Stimulated activated naive CD4-positive, alpha-beta T cell treated with Interleukin-2 at 50 U/mL for 16 hours (primary cell): ENCODE results near the gene SUOX.
A peak's percentile ranks its signal among the peaks of the same experiment; 100 is the strongest.
"Not testable (repeated sequence)": the region's sequence is repeated elsewhere in the genome, so short reads cannot be mapped to it uniquely, and the experiment has no call there.

Source experiments
- DNase-seq: peaks from one replicate; lab custom pipeline; 2025; lab: John Stamatoyannopoulos, UW

Gene SUOX

GRCh38 chr12:56020423-56021184 lies 23.5 kb downstream of the SUOX start, which contains the start of gene IKZF4:
Gene IKZF4, plus strand, starts transcription at chr12:56021043. Its CDS starts 451 bp downstream, at chr12:56021494.
- DNase-seq: no peak

- no peak for DNase-seq
Observed at GRCh38 chr12:56021889-56022497, 24.9 kb downstream of the SUOX start.

GRCh38 chr12:56028511-56029165 lies 31.6 kb downstream of the SUOX start:
- no peak for DNase-seq

GRCh38 chr12:56029166-56029519 lies 32.1 kb downstream of the SUOX start:
- no peak for DNase-seq

DNA sequence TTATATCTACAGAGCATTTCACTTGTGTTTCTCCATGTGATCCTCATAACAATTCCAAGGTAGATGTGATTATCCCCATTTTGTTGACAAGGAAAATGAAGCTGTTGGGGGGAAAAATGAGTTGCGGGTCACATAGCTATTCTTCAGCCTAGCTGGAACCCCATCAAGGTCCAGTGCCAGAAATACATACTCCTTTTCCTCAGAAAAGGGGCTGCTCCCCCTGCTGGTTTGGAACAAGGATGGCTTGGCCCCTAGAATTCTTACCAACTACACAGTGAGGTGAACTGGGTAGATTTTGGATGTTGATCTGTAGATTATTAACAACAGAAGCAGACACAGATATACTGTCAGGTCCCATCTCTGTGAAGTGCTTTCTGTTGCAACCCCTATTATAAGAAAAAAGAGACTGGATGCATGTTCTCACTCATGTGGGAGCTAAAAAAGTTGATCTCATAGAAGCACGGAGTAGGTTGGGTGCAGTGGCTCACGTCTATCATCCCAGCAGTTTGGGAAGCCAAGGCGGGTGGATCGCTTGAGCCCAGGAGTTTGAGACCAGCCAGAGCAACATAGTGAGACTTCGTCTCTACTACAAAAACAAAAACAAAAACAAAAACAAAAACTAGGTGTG lies 32.7 kb downstream of the SUOX start:
- peak; percentile 22 for DNase-seq

- no peak for DNase-seq
Observed at GRCh38 chr12:56031987-56032386, 34.9 kb downstream of the SUOX start.

GRCh38 chr12:56034586-56035332 lies 37.7 kb downstream of the SUOX start:
- no peak for DNase-seq

GRCh38 chr12:56037161-56037560 lies 40.1 kb downstream of the SUOX start:
- no peak for DNase-seq

DNA sequence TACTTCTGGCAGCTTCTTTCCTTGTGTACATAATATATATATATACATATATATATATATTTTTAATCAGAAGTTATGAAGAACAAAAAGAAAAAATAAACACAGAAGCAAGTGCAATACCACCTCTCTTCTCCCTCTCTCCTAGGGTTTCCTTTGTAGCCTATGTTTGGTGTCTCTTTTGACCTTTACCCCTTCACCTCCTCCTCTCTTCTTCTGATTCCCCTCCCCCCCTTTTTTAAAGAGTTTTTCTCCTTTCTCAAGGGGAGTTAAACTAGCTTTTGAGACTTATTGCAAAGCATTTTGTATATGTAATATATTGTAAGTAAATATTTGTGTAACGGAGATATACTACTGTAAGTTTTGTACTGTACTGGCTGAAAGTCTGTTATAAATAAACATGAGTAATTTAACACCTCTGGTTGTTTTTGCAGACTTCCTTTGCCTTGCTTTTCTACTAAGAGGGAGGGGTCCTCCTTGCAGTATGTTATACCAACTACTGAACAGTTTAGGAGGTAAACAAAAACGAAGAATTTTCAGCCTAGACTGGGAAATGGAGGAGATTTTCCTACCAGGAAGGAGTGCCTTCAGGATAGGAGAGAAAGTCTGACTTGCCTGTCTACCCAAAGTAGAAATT lies 41.1 kb downstream of the SUOX start:
- no peak for DNase-seq

DNA sequence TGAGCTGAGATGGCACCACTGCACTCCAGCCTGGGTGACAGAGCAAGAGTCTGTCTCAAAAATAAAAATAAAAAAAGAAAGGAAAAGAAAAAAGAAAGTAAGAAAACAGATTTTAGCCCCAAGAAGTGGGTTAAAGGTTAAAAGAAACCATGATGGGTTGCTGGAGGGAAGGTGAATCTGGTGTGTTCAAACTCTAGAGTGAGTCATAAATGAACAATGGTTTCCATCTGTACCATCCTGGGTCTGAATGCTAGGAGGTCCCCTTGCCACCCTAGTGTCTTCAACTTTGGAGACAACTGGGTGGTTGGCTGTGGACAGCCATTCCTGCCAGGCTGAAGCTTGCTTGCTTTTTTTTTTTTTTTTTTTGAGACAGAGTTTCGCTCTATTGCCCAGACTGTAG lies 43.1 kb downstream of the SUOX start:
- DNase-seq: no peak

DNA sequence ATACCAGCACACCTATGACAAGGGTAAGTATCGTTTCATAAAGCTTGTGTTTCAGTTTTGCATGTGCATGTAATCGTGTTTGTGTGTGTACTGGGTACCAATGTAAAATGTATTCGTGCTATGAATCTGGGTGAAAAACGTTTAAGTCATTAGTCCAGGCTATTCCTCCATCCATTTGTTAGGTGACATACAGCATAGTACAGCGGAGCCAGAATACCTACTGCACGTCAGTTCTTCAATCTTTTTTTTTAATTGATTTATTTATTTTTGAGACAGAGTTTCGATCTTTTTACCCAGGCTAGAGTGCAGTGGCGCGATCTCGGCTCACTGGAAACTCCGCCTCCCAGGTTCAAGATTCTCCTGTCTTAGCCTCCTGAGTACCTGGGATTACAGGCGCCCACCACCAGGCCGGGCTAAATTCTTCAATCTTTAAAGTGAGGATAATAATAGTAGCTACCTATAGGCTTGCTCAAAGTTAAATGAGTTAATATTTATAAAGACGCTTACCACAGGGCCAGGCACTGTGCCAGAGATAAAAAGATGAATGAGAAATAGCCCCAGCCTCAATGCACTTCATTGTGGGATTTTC lies 44.0 kb downstream of the SUOX start:
- no peak for DNase-seq

GRCh38 chr12:56041552-56042429 lies 44.7 kb downstream of the SUOX start, which contains the start of gene RPS26:
Gene RPS26, plus strand, starts transcription at chr12:56041918. Its CDS starts 249 bp downstream, at chr12:56042167.
- DNase-seq: peak; percentile 90

DNA sequence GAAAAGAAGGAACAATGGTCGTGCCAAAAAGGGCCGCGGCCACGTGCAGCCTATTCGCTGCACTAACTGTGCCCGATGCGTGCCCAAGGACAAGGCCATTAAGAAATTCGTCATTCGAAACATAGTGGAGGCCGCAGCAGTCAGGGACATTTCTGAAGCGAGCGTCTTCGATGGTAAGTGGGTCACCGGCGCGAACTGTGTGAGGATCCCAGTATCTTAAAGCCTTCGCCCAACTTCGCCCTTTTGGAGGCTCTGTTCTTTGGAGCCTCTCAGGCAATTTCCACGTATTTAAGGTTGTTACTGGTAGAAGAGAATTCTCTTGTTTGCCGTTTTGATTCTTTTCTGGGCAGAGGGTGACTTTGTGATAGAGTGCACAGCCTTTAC lies 45.3 kb downstream of the SUOX start:
- DNase-seq: not testable (repeated sequence)

DNA sequence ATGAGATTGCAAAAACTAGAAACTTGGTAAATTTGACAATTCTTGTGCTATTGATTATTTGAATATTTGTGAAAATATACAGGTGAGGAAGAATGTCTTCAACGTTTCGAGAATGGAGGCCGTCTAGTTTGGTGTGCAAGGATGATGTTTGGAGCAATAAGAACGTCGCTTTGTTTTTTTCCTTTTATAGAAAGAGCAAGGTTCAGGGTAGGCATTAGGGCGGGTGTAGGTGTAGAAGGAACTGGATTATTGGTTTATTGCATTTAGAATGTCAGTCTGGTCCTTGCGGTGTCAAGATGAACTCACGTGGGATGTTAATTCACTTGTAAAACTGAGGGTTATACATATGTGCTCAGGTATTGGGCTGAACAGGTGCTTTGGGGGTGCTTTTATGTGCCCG lies 45.8 kb downstream of the SUOX start:
- DNase-seq: no peak

GRCh38 chr12:56046027-56046780 lies 49.1 kb downstream of the SUOX start:
- no peak for DNase-seq

DNA sequence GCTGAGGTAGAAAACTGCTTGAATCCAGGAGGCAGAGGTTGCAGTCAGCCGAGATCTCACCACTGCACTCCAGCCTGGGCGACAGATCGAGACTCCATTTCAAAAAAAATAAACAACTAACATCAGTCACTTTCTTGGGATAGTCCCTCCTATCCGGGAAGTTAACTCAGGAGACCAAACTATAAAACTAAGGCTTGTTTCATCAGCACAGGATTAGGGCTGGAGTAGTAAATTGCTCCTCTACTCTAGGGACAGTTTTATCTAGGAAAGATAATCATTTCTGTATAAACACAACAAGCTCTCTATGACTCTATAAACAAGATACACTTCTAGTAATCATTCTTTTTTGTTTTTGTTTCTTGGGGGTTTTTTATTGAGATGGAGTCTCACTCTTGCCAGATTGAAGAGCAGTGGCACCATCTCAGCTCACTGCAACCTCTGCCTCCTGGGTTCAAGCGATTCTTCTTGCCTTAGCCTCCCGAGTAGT lies 56.4 kb downstream of the SUOX start:
- DNase-seq: no peak
